Endothelial cell (in vitro differentiated cells): ENCODE data around the gene CDHR4. TPM values are rescaled to one million over a fixed set of nuclear protein-coding genes. Genes with fewer than 3 reads are reported as not detected.
A peak's percentile ranks its signal among the peaks of the same experiment; 100 is the strongest.

Source experiments
- DNase-seq: peaks from one replicate; pipeline ENCODE4 v3.0.0; 2021; ENCODE audit warnings: low spot score
- H3K27ac Mint-ChIP-seq: one replicate; pipeline ENCODE4 v1.8.0; 2021; ENCODE audit warnings: mixed read lengths, inconsistent platforms; ENCODE audit not compliant: unreplicated experiment
- H3K27me3 Mint-ChIP-seq: one replicate; pipeline ENCODE4 v1.8.0; 2021; ENCODE audit warnings: mild to moderate bottlenecking, moderate library complexity, mixed read lengths, inconsistent platforms; ENCODE audit not compliant: unreplicated experiment
- H3K36me3 Mint-ChIP-seq: one replicate; pipeline ENCODE4 v1.8.0; 2021; ENCODE audit warnings: mild to moderate bottlenecking, low read depth, mixed read lengths, inconsistent platforms; ENCODE audit not compliant: unreplicated experiment
- H3K4me1 Mint-ChIP-seq: one replicate; pipeline ENCODE4 v1.8.0; 2021; ENCODE audit warnings: mild to moderate bottlenecking, mixed read lengths, inconsistent platforms; ENCODE audit not compliant: unreplicated experiment
- H3K4me3 Mint-ChIP-seq: one replicate; pipeline ENCODE4 v1.8.0; 2021; ENCODE audit warnings: mild to moderate bottlenecking, mixed read lengths, inconsistent platforms; ENCODE audit not compliant: unreplicated experiment
- H3K9me3 Mint-ChIP-seq: one replicate; pipeline ENCODE4 v1.8.0; 2021; ENCODE audit warnings: mixed read lengths, inconsistent platforms; ENCODE audit not compliant: unreplicated experiment
- total RNA-seq: library from RNA; stranded (reverse); fragmentation: NEBNext Ultra II Directional; extraction: Animal tissue kit (Norgen Biotek cat#: 25700); gene quantifications from one replicate; pipeline ENCODE4 v1.2.1, GENCODE V29; 2021; ENCODE audit not compliant: unreplicated experiment
- TF ChIP-seq, protein P1 (sequence below): fragments of 200-600 bp; sonication (generic); IDR thresholded peaks from one replicate; pipeline ENCODE4 v1.5.0; 2021; ENCODE audit warnings: antibody characterized with exemption; ENCODE audit not compliant: unreplicated experiment

The CDHR4 gene
- total RNA-seq, 1 donor from 2014 or later: 1.1 TPM

DNA sequence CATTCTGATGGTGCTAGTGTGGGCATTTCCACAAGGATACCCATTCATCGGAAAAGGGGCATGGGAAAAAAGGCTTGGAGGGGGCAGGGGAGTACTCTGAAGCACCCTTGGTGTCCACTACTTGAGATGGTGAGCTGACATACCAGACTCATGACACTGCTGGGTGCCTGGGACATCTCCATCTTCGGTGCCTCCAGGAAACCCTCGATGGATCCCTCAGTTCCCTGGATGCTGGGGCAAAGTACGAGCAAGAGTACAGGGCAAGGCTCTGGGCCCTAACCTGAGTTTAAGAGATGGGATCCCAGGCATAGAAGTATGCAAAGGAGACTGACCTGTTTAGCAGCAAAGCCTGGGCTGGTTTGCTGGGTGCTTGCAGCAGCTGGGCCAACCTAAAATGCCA, 8.1 kb downstream of the CDHR4 start:
- DNase-seq: no peak
- H3K4me1 Mint-ChIP-seq: peaks cover 38% of the 10 kb centered on the region
- H3K27me3 Mint-ChIP-seq: peaks cover 10% of the 10 kb centered on the region
- no peaks in the 10 kb centered on the region for H3K9me3 Mint-ChIP-seq
- no peak overlapping the region for H3K4me3 Mint-ChIP-seq
- TF ChIP-seq, protein P1, sequence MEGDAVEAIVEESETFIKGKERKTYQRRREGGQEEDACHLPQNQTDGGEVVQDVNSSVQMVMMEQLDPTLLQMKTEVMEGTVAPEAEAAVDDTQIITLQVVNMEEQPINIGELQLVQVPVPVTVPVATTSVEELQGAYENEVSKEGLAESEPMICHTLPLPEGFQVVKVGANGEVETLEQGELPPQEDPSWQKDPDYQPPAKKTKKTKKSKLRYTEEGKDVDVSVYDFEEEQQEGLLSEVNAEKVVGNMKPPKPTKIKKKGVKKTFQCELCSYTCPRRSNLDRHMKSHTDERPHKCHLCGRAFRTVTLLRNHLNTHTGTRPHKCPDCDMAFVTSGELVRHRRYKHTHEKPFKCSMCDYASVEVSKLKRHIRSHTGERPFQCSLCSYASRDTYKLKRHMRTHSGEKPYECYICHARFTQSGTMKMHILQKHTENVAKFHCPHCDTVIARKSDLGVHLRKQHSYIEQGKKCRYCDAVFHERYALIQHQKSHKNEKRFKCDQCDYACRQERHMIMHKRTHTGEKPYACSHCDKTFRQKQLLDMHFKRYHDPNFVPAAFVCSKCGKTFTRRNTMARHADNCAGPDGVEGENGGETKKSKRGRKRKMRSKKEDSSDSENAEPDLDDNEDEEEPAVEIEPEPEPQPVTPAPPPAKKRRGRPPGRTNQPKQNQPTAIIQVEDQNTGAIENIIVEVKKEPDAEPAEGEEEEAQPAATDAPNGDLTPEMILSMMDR: no peak
- no peak overlapping the region for H3K27ac Mint-ChIP-seq
- H3K36me3 Mint-ChIP-seq: peaks cover 4% of the 10 kb centered on the region

DNA sequence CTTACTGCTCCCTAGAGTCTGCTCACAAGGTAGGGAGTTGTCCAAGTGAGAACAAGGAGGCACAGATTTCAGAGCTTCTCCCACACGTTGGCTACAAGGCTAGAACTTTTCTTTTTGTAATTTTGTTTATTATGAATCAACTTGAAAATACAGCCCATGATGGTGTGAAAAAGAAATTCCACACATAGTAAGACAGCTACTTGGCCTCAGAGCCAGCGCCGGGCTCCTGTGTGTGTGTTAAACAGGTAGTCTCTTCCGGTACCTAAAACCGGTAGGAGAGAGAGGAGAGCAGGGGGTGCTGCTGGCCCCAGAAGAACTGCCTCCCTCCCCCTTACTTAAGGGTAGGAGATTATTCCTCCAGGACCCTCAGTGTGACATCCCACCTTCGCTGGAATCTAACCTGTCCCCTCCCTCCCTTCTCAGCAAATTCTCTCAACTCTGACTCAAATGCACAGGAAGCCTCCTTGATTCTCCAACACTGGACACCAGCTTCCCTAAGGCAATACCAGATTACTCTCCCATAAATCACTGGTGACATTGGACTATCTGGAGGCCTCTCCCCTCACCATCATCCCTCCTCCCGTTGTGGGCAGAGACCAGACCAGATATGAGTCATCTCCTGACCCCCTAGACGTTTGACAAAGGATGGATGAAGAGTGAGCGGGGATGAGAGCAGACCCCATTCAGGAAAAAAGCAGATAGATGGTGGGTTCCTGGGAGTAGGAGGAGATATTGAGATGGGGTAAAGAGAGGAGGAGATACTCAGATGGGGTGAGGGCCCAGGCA, 8.9 kb downstream of the CDHR4 start:
- Mint-ChIP-seq H3K27ac (peak overlapping the region; percentile 36), H3K36me3 (peaks cover under 1% of the 10 kb centered on the region), H3K4me3 (no peak overlapping the region), H3K9me3 (no peaks in the 10 kb centered on the region), H3K4me1 (peaks cover 32% of the 10 kb centered on the region), H3K27me3 (peaks cover 10% of the 10 kb centered on the region)
- no peak for DNase-seq
- TF ChIP-seq, protein P1: no peak

DNA sequence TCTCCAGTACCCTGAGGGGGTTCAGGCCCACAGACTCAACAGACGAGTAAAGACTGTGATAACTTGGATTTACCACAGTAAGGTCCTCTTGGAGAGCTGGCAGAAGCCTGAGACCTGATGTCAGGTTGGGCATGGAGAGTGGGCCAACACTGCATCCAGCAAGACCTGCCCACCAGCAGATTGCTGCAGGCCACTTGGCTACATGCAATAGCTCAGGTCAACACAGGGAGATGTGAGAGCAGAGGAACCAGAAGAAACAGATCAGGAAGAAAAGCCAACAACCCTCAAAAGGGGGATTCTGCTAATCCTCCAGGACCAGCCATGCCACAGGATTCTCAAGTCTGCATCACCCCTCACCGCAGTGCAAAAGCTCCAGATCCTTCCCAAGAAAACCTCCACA, 11.6 kb downstream of the CDHR4 start:
- TF ChIP-seq, protein P1: no peak
- H3K27me3 Mint-ChIP-seq: peaks cover 9% of the 10 kb centered on the region
- H3K4me1 Mint-ChIP-seq: peaks cover 39% of the 10 kb centered on the region
- peak overlapping the region; percentile 38 for H3K27ac Mint-ChIP-seq
- no peak overlapping the region for H3K4me3 Mint-ChIP-seq
- H3K36me3 Mint-ChIP-seq: peaks cover 4% of the 10 kb centered on the region
- no peak for DNase-seq
- H3K9me3 Mint-ChIP-seq: no peaks in the 10 kb centered on the region

DNA sequence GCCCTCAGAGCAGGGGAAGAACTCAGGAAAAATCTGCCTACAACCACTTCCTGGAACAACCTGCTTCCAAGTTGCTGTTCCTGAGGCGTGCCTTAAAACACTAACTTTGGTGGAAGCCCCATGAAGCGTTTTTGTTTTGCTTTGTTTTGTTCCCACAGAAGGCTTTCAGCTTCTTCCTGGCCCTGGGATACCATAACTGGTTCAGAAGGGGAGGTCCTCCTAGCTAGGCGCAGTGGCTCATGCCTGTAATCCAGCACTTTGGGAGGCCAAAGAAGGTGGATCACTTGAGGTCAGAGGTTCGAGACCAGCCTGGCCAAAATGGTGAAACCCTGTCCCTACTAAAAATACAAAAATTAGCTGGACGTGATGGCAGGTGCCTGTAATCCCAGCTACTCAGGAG, 12.1 kb downstream of the CDHR4 start:
- no peak for DNase-seq
- Mint-ChIP-seq H3K9me3 (no peaks in the 10 kb centered on the region), H3K4me1 (peaks cover 39% of the 10 kb centered on the region), H3K4me3 (no peak overlapping the region), H3K27ac (peak overlapping the region; percentile 81), H3K36me3 (peaks cover 4% of the 10 kb centered on the region), H3K27me3 (peaks cover 6% of the 10 kb centered on the region)
- TF ChIP-seq, protein P1: no peak

DNA sequence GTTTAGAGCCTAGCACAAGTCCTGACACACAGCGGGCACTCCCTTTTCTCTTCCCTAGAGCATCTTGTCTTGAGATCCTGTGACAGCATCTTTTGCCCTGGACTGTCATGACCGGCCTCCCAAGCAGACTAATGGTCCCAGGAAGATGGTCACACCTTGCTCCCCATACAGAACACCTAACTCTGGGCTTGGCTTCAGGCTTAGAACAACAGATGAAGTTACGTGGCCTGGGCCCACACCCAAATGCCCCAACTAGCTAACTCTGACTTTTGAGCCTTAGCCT, 12.6 kb downstream of the CDHR4 start:
- DNase-seq: no peak
- TF ChIP-seq, protein P1: no peak
- peaks cover 39% of the 10 kb centered on the region for H3K4me1 Mint-ChIP-seq
- peak overlapping the region; percentile 81 for H3K27ac Mint-ChIP-seq
- H3K36me3 Mint-ChIP-seq: peaks cover 4% of the 10 kb centered on the region
- H3K27me3 Mint-ChIP-seq: peaks cover 6% of the 10 kb centered on the region
- H3K4me3 Mint-ChIP-seq: peak overlapping the region; percentile 81
- no peaks in the 10 kb centered on the region for H3K9me3 Mint-ChIP-seq
